ENCODE measurements around the gene CDH2. TPM values are rescaled to one million over a fixed set of nuclear protein-coding genes. Genes with fewer than 3 reads are reported as not detected.

The CDH2 gene
- total RNA-seq, 1 experiment from 2014 or later, result 14.6 TPM

DNA sequence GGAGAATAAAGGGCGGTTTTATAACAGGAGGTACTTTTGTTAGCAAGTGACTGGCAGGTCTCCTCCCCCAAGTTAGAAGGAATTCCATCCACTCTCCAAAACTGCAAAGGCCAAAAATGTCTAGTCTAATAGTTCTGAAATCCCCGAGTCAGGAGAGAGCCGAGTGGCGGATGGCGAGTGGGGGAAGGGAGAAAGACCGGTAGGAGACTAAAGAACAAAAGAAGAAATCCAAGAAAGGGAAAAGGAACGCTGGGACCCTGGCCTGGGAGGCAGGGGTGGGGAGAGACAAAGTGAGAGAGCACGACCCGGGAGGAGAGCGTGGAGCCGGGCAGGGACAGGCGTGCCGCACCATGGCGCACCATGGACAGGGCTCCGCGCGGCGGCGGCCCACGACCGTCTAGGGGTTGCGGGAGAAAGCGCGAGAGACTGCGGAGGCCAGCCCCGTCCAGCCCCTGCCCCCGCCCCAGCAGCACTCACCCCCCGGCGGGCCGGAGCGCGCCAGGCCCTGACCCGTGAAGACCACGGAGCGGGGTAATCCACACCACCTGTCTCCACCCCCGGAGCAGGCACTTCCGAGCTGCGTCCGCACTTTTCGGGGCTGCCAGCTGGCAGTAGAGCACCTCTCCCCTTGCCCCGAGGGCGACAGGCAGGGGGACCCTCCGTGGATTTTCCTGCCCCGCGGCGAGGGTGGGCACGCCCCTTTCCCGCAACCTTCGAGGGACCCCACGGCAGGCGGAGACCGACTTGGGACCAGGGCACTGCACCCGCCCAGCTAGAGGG, 1.6 kb downstream of the CDH2 start:
- H3K27me3 Mint-ChIP-seq (ENCODE audit: insufficient read depth, unreplicated experiment), result no peaks in the 10 kb centered on the region
- intact Hi-C loops (cut with micrococcal nuclease), result no loop called here
- CTCF ChIA-PET, result interaction anchor here (0.5 to 0.6 kb wide), 3 partner anchors 71 to 794 kb away, joined by 3 read pairs; no protein-coding TSS in a partner anchor
- TF ChIP-seq, protein P1, sequence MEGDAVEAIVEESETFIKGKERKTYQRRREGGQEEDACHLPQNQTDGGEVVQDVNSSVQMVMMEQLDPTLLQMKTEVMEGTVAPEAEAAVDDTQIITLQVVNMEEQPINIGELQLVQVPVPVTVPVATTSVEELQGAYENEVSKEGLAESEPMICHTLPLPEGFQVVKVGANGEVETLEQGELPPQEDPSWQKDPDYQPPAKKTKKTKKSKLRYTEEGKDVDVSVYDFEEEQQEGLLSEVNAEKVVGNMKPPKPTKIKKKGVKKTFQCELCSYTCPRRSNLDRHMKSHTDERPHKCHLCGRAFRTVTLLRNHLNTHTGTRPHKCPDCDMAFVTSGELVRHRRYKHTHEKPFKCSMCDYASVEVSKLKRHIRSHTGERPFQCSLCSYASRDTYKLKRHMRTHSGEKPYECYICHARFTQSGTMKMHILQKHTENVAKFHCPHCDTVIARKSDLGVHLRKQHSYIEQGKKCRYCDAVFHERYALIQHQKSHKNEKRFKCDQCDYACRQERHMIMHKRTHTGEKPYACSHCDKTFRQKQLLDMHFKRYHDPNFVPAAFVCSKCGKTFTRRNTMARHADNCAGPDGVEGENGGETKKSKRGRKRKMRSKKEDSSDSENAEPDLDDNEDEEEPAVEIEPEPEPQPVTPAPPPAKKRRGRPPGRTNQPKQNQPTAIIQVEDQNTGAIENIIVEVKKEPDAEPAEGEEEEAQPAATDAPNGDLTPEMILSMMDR (IDR thresholded peaks at IDR 0.05; ENCODE audit: unreplicated experiment), result no peak
- no TSS peak for BruUV-seq (replicated peaks)
- H3K4me3 Mint-ChIP-seq (ENCODE audit: unreplicated experiment), result peak overlapping the region; percentile 84
- H3K27ac Mint-ChIP-seq (ENCODE audit: low read depth, unreplicated experiment), result peak overlapping the region; percentile 22
- H3K9me3 Mint-ChIP-seq (ENCODE audit: unreplicated experiment), result no peaks in the 10 kb centered on the region
- POLR2A ChIA-PET, result no interaction called here
- DNase-seq (ENCODE audit: unreplicated experiment), result no peak
- H3K36me3 Mint-ChIP-seq (ENCODE audit: insufficient read depth, unreplicated experiment), result no peaks in the 10 kb centered on the region
- H3K4me1 Mint-ChIP-seq (ENCODE audit: insufficient read depth, unreplicated experiment), result peaks cover 6% of the 10 kb centered on the region

DNA sequence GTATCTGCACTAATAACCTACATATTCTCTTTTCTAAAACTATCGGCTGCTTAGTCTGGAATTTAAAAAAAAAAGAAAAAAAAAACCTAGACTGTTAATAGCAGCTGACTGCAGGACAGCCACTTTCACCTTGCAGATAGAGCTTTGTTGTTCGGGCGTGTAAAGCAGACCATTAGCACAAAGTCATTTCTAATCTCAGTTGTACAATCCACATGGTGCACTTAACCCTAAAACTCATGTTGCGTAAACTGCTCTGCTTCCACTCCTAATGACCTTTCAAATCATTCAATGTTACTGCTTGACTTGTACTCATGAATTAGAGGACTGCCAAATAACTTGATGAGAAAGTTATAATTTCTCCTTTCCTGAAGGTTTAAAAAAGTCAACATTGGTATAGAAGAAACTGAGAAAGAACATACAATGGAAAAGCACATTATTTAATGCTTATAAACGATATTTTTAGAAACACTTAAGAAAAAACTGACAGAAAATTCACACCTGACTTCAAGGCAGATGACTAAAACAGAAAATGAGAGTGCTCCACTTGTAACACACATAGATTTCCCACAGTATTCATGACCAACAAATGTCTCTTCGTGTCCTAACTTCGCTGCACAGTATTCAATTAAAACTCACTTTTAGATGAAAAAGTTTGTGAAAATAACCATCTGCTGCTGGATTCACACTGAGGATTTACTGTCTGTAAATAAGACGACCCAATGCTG, 2.6 kb downstream of the CDH2 start:
- ChIA-PET POLR2A (no interaction called here), CTCF (no interaction called here)
- TSS peak; percentile 21 for BruUV-seq (replicated peaks)
- TF ChIP-seq, protein P1 (IDR thresholded peaks at IDR 0.05; ENCODE audit: unreplicated experiment), result no peak
- no peak overlapping the region for H3K27ac Mint-ChIP-seq (ENCODE audit: low read depth, unreplicated experiment)
- no peaks in the 10 kb centered on the region for H3K9me3 Mint-ChIP-seq (ENCODE audit: unreplicated experiment)
- H3K27me3 Mint-ChIP-seq (ENCODE audit: insufficient read depth, unreplicated experiment), result no peaks in the 10 kb centered on the region
- H3K36me3 Mint-ChIP-seq (ENCODE audit: insufficient read depth, unreplicated experiment), result no peaks in the 10 kb centered on the region
- DNase-seq (ENCODE audit: unreplicated experiment), result no peak
- H3K4me1 Mint-ChIP-seq (ENCODE audit: insufficient read depth, unreplicated experiment), result peaks cover 6% of the 10 kb centered on the region
- intact Hi-C loops (cut with micrococcal nuclease), result no loop called here
- H3K4me3 Mint-ChIP-seq (ENCODE audit: unreplicated experiment), result no peak overlapping the region

DNA sequence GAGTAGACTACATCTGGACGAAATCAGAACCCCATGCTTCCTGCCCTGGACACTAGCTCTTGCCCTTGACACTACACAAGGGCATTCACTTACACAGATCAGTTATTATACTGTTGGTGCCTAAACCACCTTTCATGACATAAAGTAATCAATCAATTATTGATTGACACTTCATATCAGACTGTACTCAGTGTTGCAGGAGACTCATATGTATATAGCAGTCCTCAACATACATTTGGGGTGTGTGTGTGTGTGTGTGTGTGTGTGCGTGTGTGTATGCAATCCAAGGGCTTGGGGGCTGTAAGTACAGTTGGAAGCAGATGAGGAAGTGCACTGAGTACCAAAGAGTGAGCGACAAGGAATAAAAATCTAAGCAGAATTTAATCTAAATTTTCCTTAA, 5.1 kb downstream of the CDH2 start:
- intact Hi-C loops (cut with micrococcal nuclease), result no loop called here
- no peaks in the 10 kb centered on the region for H3K36me3 Mint-ChIP-seq (ENCODE audit: insufficient read depth, unreplicated experiment)
- no peak overlapping the region for H3K27ac Mint-ChIP-seq (ENCODE audit: low read depth, unreplicated experiment)
- no peaks in the 10 kb centered on the region for H3K27me3 Mint-ChIP-seq (ENCODE audit: insufficient read depth, unreplicated experiment)
- no TSS peak for BruUV-seq (replicated peaks)
- ChIA-PET CTCF (interaction anchor here (0.6 kb wide), 1 partner anchor 437 kb away, joined by 3 read pairs; no protein-coding TSS in a partner anchor), POLR2A (no interaction called here)
- TF ChIP-seq, protein P1 (IDR thresholded peaks at IDR 0.05; ENCODE audit: unreplicated experiment), result no peak
- H3K4me1 Mint-ChIP-seq (ENCODE audit: insufficient read depth, unreplicated experiment), result peaks cover 6% of the 10 kb centered on the region
- DNase-seq (ENCODE audit: unreplicated experiment), result no peak
- H3K4me3 Mint-ChIP-seq (ENCODE audit: unreplicated experiment), result no peak overlapping the region
- no peaks in the 10 kb centered on the region for H3K9me3 Mint-ChIP-seq (ENCODE audit: unreplicated experiment)

DNA sequence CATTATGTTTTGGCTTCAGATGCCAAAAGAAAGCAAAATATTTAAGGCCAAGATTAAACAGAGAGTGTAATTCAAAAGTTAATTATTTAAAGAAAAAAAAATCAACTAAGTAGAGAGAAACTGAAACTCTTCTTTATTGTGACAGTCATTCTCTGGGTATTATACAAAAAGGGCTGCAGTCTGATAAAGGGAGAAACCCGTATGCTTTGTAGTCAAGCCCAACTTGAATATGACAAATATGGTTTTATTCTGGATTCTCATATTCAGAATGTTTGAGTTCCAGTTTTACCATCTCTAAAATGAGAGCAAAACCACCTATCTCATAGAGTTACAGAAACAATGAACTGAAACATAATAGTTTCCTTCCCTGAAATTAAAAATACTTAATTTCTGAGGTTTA, 8.2 kb downstream of the CDH2 start:
- BruUV-seq (replicated peaks), result no TSS peak
- no peak overlapping the region for H3K4me3 Mint-ChIP-seq (ENCODE audit: unreplicated experiment)
- H3K27me3 Mint-ChIP-seq (ENCODE audit: insufficient read depth, unreplicated experiment), result no peaks in the 10 kb centered on the region
- no peaks in the 10 kb centered on the region for H3K9me3 Mint-ChIP-seq (ENCODE audit: unreplicated experiment)
- intact Hi-C loops (cut with micrococcal nuclease), result no loop called here
- ChIA-PET POLR2A (no interaction called here), CTCF (no interaction called here)
- TF ChIP-seq, protein P1 (IDR thresholded peaks at IDR 0.05; ENCODE audit: unreplicated experiment), result no peak
- no peaks in the 10 kb centered on the region for H3K4me1 Mint-ChIP-seq (ENCODE audit: insufficient read depth, unreplicated experiment)
- no peak for DNase-seq (ENCODE audit: unreplicated experiment)
- no peak overlapping the region for H3K27ac Mint-ChIP-seq (ENCODE audit: low read depth, unreplicated experiment)
- H3K36me3 Mint-ChIP-seq (ENCODE audit: insufficient read depth, unreplicated experiment), result no peaks in the 10 kb centered on the region

Data from MCF 10A (cell line).